GM18499 (cell line): ENCODE data around the gene NEAT1.
"Not testable (repeated sequence)": the region's sequence is repeated elsewhere in the genome, so short reads cannot be mapped to it uniquely, and the experiment has no call there.

ENCODE experiments used
- ATAC-seq: cut with Tn5 transposase; IDR thresholded peaks from one replicate; pipeline ENCODE4 v1.9.1; 2021; ENCODE audit warnings: moderate number of reproducible peaks; ENCODE audit not compliant: insufficient read depth, unreplicated experiment

The NEAT1 gene

DNA sequence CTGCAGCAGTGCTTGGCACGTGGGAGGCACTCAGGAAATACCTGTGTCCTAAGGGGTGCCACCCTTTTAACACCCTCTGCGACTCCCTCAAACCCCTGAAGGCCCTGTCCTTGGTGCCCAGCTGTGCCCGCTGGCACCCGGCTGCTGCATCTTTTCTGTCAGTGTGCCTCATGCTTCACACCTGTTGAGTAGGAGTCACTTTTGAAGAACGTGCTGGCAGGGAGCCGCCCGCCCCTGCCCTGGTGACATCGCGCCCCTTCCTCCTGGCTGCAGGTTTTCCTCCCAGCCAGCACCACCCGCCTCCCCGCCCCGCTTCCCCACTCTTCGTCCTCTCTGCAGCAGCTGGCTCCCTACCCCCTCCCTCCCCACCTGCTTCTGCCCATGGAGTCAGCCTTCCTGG lies 18.4 kb upstream of the NEAT1 start:
- ATAC-seq: no peak

DNA sequence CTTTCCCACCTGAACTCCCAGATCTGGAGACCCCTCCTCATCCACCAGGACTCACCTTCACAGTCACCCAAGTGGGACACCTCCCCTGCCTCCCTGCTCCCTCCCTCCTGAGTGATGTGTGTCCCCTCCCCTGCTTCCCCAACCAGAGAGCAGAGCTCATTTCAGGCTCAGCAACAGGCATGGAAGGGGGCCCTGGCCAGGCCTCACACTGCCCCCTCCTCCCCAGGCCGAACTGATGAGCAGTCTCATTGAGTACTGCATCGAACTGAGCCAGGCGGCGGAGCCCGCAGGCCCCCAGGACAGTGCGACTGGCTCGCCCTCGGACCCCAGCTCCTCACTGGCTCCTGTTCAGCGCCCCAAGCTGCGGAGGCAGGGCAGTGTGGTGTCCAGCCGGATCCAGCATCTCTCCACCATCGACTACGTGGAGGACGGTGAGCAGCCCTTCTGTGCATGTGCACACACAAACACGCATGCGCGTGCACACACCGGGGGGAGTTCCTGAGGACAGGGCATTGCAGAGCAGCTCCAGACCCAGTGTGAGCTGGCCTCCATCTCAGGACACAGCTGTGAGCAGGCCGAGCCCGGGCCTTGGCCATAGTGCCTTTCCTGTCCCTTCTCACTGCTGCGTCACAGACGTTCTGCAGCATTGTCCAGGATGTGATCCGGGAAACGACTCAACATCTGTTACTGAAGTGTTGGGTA lies 17.8 kb upstream of the NEAT1 start:
- no peak for ATAC-seq

DNA sequence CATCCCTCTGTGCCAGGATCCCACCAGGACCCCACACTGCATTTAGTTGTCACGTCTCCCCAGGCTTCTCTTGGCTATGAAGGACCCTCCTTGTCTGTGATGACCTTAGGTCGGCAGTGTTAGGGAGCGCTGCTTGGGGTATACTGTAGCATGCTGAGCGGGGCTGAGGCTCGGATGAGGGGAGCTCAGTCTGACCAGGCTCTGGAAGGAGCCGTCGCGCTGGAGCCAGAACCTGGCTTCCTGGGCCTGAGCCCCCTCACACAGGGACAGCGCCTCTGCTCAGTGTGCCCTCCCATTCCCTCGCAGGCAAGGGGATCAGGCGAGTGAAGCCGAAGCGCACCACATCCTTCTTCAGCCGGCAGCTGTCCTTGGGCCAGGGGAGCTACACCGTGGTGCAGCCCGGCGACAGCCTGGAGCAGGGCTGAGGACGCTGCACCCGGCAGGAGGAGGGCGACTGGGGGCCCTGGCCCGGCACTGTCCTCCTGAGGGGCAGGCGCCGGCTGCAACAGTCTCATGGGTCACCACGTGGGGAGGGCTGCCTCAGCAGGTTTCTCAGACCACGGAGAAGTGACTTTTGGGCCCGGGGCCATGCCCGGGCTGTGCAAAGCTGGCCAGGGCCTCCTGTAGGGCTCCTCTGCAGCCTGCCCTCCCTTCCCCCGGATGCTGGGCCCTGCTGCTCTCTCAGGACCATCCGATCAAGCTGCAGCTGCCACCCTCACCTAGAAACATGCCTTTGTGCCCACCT lies 11.5 kb upstream of the NEAT1 start:
- ATAC-seq: no peak

DNA sequence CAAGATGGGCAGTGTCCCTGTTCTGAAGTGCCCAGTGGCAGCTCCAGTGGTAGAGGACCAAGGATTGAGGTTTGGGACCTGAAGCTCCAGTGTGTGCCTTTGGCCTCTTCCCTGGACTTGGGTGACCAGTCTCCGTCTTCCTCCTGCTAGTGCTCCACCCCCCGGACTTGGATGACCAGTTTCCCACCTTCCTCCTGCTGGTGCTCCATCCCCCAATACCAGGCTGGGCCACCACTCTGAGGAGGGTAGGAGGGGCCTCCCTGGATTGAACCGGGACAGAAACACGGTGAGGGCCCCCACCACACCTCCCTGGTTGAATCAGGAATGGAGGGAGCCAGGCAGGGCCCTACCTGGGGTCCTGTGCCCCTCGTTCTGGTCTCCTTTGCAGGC lies 10.9 kb upstream of the NEAT1 start:
- no peak for ATAC-seq

DNA sequence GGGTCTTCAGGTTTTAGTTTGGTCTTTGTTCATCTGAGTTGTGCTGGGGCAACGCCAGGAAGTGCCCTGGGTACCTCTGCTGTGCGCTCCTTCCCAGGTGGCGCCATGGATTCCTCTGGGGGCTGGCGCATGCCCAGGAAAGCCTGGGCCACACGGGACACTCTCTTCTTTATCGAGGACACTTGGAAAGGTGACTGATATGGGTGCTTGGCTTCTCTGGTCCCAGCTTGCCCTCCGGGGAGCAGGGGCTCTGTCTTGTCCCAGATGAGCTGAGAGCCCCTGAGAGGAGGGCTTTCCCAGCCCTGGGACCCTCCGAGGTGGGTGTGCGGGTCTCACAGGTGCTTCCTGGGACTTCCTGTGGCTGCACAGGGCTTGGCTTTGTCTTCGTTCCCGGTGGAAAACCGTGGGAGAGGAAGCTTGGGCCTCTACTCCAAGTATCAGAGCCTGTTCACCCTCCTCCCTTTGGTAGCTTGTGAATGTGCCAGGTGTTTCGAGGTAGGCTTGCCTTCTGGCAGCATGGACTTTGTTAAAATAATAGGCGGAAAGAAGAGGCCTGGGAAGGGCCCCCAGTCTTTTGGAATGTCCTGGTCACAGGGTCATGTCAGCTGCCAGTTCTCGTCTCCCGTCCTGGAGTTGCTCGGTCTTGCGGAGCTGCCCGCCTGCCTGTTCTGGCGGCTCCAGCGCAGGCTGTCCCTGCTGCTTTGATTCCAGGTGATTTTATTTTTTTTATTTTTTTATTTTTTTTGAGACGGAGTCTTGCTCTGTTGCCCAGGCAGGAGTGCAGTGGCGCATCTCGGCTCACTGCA lies 10.1 kb upstream of the NEAT1 start:
- ATAC-seq: no peak

DNA sequence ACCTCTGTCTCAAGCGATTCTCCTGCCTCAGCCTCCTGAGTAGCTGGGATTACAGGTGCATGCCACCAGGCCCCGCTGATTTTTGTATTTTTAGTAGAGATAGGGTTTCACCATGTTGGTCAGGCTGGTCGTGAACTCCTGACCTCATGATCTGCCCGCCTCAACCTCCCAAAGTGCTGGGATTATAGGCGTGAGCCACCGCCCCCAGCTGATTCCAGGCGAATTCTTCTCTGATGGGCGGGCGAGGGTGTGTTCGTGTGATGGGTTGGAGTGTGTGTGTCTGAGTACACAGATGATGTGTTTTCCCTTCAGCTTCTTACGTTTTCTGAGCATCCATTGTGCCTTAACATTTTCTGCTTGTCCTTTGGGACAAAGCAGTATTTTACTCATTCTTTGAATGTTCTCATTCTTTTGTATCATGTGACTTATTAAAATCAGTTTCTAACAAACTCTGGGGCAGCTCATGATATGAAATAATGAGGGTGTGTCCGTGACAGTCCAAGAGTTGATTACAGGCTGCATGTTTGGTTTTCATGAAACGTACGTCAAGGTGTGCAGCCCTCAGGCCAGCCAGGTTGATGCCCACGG lies 9.4 kb upstream of the NEAT1 start:
- ATAC-seq: not testable (repeated sequence)

DNA sequence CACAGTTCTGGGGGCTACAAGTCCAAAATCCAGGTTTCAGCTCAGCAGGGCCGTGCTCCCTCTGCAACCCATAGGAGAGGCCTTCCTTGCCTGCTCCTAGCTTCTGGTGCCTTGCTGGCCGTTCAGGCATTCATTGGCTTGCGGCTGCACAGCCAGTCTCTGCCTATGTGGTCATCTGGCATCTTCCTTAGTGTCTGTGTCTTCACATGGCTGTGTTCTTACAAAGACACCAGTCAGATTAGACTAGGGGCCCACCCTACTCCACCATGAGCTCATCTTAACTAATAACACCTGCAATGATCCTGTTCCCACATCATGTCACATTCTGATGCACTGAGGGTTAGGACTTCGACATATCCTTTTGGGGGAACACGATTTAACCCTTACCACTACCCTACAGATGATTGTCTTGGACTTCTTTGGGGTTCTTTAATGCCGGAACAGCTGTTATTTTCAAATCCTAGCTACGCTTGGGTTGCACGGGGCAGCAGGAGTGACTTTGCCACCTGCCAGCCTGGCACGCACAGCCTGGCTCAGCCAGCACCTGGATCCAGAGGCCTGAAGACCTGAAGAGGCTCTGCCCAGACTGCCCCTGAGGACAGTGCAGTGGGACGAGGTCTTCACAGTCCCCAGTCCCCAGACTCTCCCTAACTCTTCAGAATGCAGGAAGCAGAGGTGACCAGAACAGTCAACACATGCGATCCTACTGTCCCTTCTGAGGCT lies 7.7 kb upstream of the NEAT1 start:
- ATAC-seq: no peak

DNA sequence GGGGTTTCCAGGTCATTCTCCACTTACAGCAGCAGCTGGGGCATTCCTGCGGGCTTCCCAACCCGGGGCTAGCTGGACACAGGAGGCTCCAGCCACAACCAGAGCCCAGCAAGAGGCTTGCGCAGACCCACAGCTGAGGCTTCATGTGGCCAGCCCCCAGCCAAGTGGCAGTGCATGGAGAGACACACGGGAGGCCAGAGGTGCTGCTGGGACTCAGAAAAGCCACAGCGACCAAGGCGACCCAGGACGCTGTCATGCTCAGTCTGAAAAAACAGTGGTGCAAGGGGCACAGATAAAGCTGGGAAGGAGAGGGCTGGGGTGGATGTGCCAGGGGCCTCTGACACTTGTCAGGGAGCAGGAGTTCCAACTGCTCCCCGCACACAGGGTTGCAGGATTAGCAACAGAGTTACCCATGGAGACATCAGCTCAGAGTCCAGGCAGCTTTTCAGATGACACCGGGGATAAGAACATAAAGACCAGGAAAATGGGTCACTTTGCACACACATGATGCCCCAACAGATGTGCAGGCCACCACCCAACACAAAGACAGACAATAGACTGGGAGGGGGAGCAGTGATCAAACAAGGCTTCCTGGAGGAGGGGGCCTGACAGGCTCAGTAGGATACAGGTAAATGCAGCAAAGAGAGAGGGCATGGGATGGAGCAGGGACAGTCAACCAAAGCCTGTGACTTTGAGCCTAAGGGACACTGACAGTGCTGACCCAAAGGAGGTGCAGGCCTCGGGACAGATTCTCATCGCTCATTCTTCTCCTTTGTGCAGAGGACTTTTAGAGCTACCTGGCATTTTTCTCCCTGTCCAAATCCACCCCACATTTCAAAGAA lies 6.9 kb upstream of the NEAT1 start:
- ATAC-seq: no peak

DNA sequence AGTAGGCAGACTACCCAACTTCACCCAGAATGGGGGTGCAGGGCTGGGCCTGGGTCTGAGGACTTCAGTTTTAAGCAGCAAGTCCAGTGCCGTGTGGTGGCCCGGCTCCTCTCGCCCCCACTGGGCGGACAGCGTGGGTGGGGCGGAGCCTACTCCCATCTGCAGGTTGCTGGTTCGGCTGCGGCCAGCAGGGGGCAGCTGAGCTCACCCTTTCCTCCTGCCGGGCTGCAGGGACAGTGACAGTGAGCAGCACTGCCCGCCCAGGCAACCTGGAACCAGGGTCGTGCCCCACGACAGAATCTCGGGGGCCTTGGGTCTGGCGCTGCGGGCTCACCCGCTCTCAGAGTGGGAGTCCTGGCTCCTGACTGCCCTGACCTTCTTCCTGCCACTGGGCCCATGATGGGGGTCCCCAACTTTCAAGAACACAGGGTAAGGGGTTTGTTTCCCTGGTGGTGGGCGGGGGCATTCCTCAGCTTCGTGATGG lies 6.2 kb upstream of the NEAT1 start:
- no peak for ATAC-seq

DNA sequence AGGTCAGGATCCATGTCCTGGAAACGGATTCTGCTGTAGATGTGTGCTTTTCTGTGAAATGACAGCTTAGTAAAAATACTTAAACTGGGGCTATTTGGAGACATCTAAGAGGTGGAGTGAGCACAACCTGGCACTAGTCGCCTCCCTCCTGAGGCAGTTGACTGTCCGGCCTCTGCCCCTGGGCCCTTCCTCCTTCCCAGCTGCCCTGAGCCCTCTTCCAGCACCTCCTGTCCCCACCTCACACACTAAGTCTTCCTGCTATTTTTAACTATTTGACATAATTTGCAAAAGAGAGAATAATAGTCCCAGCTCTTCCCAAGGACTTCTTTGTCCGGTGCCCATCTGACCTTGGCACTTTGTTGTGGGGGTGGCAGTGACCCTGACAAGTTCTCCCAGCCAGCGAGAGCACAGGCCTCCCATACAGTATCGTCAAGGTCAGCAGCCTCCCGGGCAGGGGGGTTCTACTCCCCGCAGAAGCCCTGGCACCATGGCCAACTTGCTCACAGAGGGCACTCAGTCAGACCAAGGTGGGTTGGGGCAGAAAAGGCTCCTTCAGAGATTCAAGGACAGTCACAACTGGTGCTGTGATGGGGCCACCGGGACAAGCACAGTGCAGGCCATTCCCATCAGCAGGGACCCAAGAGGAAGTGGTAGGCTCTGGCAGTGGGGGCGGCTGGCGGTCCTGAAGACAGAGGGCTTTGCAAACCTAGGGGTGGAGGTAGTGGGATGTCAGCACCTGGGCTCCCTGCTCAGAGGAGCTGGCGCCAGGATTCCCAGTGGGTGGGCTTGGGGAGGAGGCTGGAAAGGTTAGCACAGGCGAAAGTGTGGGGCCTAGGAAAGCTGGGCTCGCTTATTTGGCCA lies 5.5 kb upstream of the NEAT1 start:
- no peak for ATAC-seq

DNA sequence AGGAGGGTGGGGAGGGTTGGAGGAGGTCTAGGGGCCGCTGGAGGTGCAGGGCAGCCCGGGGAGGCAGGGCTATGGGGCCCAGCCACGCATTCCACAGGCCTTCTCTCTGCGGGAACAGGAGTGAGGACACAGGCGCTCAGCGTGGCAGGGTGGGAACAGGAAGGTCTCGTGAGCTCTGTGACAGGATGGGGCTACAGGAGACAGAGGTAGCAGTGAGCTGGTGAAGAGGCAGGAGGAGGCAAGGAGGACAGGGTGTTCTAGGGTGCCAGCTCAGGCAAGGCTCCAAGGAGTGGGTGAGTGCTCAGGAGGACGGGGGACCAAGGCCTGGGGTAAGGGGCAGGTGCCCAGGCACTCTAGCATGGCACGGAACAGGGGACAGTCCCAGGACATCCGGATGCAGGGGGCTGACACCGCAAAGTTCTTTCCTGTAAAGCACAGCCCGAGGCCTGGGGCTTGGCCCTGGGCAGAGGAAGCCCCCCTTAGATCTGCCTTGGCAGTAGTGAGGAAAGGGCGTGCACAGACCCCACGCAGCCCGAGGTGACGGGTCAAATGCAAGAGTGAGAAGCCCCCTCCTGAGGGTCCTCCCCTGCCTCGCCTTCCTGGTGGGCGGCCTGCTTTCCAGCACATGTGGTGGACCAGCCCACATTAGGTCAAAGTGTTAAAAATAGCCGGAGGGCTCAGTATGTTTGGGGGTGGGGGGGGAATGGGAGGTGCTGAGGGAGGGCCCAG lies 4.7 kb upstream of the NEAT1 start:
- ATAC-seq: no peak

DNA sequence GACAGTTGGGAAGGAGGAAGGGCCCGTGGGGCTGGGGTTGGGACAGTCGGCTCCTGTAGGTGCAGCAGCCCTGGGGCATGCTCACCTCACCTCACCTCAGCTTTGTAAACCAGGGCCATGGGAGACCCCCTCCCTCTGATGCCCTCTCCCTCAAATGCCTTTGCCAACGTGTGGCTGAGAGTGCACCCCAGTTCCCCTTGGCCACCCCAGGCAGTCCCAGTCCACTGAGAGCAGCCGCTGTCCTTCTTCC lies 4.2 kb upstream of the NEAT1 start:
- no peak for ATAC-seq

DNA sequence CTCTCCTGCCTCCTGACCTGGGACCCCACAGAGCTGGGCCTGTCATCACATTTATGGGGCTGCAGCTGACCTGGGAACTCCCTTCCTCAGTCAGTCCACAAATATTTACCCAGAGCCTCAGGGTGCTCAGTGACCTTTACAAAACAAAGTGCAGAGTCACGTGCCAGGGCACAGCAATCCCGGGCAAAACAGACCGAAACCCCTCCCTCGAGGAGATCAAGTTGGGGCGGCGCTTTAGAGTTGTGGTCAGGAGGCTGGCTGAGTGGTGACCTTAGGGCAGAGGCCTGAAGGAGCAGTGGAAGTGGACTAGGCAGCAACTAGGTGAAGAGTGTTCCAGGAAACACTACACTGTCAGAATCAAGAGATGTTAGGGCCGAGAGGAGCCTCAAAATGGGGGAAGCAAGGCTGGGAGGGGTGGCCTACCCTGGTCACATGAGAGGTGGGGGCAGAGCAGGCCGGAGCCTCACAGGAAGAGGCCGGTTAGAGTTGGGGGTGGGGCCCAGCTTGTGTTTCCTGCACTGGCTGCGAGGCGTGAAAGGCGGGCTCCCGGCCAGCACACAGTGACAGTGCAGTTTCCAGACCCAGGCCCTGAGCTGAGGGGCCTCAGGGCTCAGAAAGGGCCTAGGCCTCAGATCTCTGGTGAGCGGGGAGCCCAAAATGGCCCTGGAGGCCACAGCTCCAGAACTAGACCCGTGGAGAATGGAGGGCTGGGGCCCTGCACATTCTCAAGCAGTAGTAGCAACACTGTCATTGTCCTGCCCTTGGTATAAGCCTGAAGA lies 3.7 kb upstream of the NEAT1 start:
- peak; percentile 27 for ATAC-seq

DNA sequence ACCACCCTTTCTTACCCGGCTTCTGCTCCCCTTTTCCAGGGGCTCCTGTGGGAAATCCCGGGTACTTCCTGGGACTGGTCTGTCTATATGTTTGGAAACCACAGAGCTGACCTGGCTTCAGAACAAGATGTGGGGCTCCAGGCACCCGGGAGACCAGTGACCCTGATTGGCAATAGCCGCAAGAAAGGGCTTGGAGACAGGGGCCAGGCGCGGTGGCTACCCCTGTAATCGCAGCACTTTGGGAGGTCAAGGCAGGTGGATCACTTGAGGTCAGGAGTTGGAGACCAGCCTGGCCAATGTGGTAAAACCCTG lies 3.2 kb upstream of the NEAT1 start:
- no peak for ATAC-seq

DNA sequence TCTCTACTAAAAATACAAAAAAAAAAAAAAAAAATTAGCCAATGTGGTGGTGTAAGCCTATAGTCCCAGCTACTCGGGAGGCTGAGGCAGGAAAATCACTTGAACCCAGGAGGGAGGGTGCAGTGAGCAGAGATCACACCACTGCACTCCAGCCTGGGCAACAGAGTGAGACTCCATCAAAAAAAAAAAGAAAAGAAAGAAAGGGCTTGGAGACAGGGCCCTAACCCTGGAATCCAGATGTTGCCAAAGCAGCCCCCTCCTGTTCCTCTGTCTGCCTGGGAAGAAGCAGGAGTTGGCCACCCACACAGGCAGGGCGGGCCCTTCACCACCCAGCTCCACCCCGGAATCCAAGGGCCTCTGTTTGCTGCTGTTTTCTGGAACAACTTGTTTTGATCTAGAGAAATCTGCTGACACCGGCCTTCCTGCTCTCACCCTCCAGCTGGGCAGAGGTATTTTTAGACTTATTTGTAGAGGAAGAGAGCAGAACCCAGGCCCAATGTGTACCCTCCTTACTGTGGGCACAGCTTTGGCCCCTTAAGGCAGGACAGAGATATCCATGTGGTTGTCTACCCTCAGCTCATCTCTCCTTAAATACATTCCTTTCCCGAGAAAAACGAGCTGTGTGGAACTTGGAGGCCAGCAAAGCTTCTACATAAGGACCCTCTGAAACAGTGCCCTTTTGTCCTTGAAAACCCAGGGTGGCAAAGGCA lies 2.7 kb upstream of the NEAT1 start:
- ATAC-seq: no peak

DNA sequence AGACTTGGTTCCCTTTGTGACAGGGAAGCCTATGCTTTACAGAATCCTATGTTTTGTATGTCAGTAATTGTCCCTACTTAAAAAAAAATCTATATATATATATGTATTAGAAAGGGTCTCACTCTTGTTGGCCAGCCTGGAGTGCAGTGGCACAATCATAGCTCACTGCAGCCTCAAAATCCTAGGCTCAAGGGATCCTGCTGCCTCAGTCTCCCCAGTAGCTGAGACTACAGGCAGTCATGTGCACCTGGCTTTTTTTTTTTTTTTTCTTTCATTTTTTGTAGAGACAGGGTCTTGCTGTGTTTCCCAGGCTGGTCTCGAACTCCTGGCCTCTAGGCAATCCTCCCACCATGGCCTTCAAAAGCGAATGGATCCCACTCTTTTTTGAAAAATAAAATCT lies 2.1 kb upstream of the NEAT1 start:
- ATAC-seq: no peak
